Testis (tissue), 5 donors: ENCODE measurements around the gene CERK. TPM values are rescaled to one million over a fixed set of nuclear protein-coding genes. Genes with fewer than 3 reads are reported as not detected.
A peak's percentile ranks its signal among the peaks of the same experiment; 100 is the strongest.
"Not testable (repeated sequence)": the region's sequence is repeated elsewhere in the genome, so short reads cannot be mapped to it uniquely, and the experiment has no call there.

Source experiments
- DNase-seq: peaks from one replicate; pipeline ENCODE4 v3.0.0-alpha.2; 2019
- H3K27ac ChIP-seq, 2 donors: fragments of 200-600 bp; sonication (generic); one replicate each; pipeline ENCODE4 v1.5.1; 2019
- H3K27me3 ChIP-seq: fragments of 200-600 bp; sonication (generic); one replicate; pipeline ENCODE4 v1.5.1; 2019
- H3K36me3 ChIP-seq: fragments of 200-600 bp; sonication (generic); one replicate; pipeline ENCODE4 v1.5.1; 2017; ENCODE audit warnings: low read depth; ENCODE audit errors: missing control alignments
- H3K4me1 ChIP-seq: fragments of 200-600 bp; sonication (generic); one replicate; pipeline ENCODE4 v1.5.1; 2019
- H3K4me3 ChIP-seq, 2 donors: fragments of 200-600 bp; sonication (generic); one replicate each; pipeline ENCODE4 v1.5.1; 2017 to 2019
- H3K9me3 ChIP-seq: fragments of 200-600 bp; sonication (generic); one replicate; pipeline ENCODE4 v1.5.1; 2017
- CTCF ChIP-seq, 3 experiments: fragments of 450-650 bp in 2 of 3; fragments of 200-600 bp in 1 of 3; sonication (generic) in 1 of 3; IDR thresholded peaks; one replicate each; pipeline ENCODE4 v1.5.1; 2016 to 2019; ENCODE audit warnings: antibody characterized with exemption in 3 of 3, mild to moderate bottlenecking in 2 of 3, moderate library complexity in 1 of 3
- POLR2A ChIP-seq: fragments of 450-650 bp; IDR thresholded peaks from one replicate; pipeline ENCODE4 v1.6.1; 2017; ENCODE audit warnings: antibody characterized with exemption, mild to moderate bottlenecking, moderate library complexity
- WGBS, 2 donors: methylation state at CpG; one replicate each; pipeline ENCODE4 v1.1.5; 2018; 5-methylcytosine and 5-hydroxymethylcytosine counted together
- intact Hi-C: fragments of 100-400 bp; cut with DNase I; formaldehyde crosslinking; loops from one replicate; pipeline ENCODE4 v1.15.1; 2023; ENCODE audit warnings: low total_unique reads
- long read RNA-seq, 2 donors: transcript quantifications; one replicate each; lab custom pipeline, GENCODE V29; 2026
- polyA plus RNA-seq: library from polyadenylated mRNA; stranded (reverse); fragments of 350-450 nt; fragmentation: Illumina TruSeq; extraction: RNeasy Lipid Tissue Mini Kit (QIAGEN cat#74804); gene quantifications from one replicate; pipeline ENCODE4 v1.2.3, GENCODE V29; 2014; ENCODE audit warnings: low read depth, low replicate concordance; ENCODE audit not compliant: insufficient read depth
- total RNA-seq, 2 donors: library from RNA; depleted of rRNA; stranded (reverse); fragments of >200 nt; gene quantifications; one replicate each; pipeline ENCODE4 v1.2.3, GENCODE V29; 2016

The CERK gene, protein sequence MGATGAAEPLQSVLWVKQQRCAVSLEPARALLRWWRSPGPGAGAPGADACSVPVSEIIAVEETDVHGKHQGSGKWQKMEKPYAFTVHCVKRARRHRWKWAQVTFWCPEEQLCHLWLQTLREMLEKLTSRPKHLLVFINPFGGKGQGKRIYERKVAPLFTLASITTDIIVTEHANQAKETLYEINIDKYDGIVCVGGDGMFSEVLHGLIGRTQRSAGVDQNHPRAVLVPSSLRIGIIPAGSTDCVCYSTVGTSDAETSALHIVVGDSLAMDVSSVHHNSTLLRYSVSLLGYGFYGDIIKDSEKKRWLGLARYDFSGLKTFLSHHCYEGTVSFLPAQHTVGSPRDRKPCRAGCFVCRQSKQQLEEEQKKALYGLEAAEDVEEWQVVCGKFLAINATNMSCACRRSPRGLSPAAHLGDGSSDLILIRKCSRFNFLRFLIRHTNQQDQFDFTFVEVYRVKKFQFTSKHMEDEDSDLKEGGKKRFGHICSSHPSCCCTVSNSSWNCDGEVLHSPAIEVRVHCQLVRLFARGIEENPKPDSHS
- total RNA-seq = 10 to 100 TPM; 14.0 to 17.0 TPM
- 21.3 TPM for polyA plus RNA-seq
- long read RNA-seq, donor 1, full-length matches to known transcripts = 5 of 5 reads
- long read RNA-seq, donor 1, partial matches to known transcripts = 0 of 5 reads
- long read RNA-seq, donor 1, other reads (novel, unspliced or antisense) = 0 of 5 reads
- long read RNA-seq, donor 2, full-length matches to known transcripts = 4 of 4 reads
- long read RNA-seq, donor 2, partial matches to known transcripts = 0 of 4 reads
- long read RNA-seq, donor 2, other reads (novel, unspliced or antisense) = 0 of 4 reads

GRCh38 chr22:46737976-46738646, at the start of gene CERK:
TSS of gene CERK (minus strand) at chr22:46738252. CDS start at chr22:46738148, 104 bp downstream.
- peak; percentile 70 for DNase-seq
- Histone ChIP-seq H3K27ac (peak within 1 kb of the TSS; percentile 74 to 91), H3K27me3 (no peaks in the 10 kb centered on the region), H3K9me3 (no peaks in the 10 kb centered on the region), H3K36me3 (no peaks in the 10 kb centered on the region), H3K4me3 (peak within 1 kb of the TSS; percentile 77 to 78), H3K4me1 (peaks cover 19% of the 10 kb centered on the region)
- intact Hi-C loops = no loop called here
- TF ChIP-seq POLR2A (no peak), CTCF (IDR thresholded peaks at IDR 0.05) (no peak)
- WGBS, 2 donors = 0 to 1% methylated on average over 25 to 34 of the region's 99 CpGs

- TF ChIP-seq POLR2A (no peak), CTCF (IDR thresholded peaks at IDR 0.05) (no peak)
These were observed 45.7 kb upstream of the CERK start for GRCh38 chr22:46783721-46784120.

DNA sequence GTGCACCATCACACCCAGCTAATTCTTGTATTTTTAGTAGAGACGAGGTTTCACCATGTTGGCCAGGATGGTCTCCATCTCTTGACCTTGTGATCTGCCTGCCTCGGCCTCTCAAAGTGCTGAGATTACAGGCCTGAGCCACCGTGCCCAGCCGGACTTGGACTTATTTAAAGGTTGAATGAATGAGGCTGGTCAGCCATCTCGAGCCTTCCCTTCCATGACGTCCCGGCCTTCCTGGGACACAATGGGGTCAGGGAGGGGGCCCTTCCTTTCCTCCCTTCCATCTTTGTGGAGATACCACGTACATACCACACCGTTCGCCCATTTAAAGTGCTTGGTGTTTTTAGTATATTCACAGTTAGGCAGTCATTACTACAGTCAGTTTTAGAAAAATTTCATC, 44.1 kb upstream of the CERK start:
- intact Hi-C loops, H3K36me3 ChIP-seq, H3K27me3 ChIP-seq, DNase-seq, H3K4me1 ChIP-seq, H3K27ac ChIP-seq, H3K9me3 ChIP-seq, H3K4me3 ChIP-seq: not testable (repeated sequence)
- WGBS, 2 donors = 95 to 96% methylated on average over 10 of the region's 10 CpGs

More at GRCh38 chr22:46783721-46784120, 45.7 kb upstream of the CERK start:
- H3K36me3 ChIP-seq = no peaks in the 10 kb centered on the region
- no peaks in the 10 kb centered on the region for H3K27me3 ChIP-seq
- intact Hi-C loops = no loop called here
- no peaks in the 10 kb centered on the region for H3K9me3 ChIP-seq
- DNase-seq = no peak
- no peaks in the 10 kb centered on the region for H3K4me1 ChIP-seq
- no peak overlapping the region for H3K27ac ChIP-seq
- 91 to 92% methylated on average over 3 of the region's 3 CpGs for WGBS, 2 donors
- H3K4me3 ChIP-seq = no peak overlapping the region

DNA sequence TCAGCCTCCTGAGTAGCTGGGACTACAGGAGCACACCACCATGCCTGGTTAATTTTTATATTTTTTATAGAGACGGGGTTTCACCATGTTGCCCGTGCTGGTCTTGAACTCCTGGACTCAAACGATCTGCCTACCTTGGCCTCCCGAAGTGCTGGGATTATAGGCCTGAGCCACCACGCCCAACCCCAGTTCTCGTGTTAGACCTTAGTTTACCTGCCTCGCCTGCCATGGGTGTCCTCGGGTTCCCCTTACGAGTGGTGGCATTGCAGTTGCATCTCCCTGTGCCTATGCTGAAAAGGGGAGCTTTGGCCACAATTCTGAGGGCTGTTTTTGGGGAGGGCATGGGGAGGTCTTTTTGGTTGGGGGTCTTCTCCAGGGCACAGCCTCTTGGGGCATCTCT, 43.2 kb upstream of the CERK start:
- no peak for TF ChIP-seq CTCF (IDR thresholded peaks at IDR 0.05)
- no peak for TF ChIP-seq POLR2A
- no peaks in the 10 kb centered on the region for H3K9me3 ChIP-seq
- no peak overlapping the region for H3K4me3 ChIP-seq
- H3K4me1 ChIP-seq = no peaks in the 10 kb centered on the region
- no peaks in the 10 kb centered on the region for H3K27me3 ChIP-seq
- no peaks in the 10 kb centered on the region for H3K36me3 ChIP-seq
- H3K27ac ChIP-seq = no peak overlapping the region
- intact Hi-C loops = no loop called here
- DNase-seq = no peak
- WGBS, 2 donors = 96 to 99% methylated on average over 9 of the region's 9 CpGs

GRCh38 chr22:46780453-46780852, 42.4 kb upstream of the CERK start:
- DNase-seq = no peak
- H3K27ac ChIP-seq = no peak overlapping the region
- H3K36me3 ChIP-seq = no peaks in the 10 kb centered on the region
- TF ChIP-seq CTCF (IDR thresholded peaks at IDR 0.05) (no peak), POLR2A (no peak)
- H3K4me3 ChIP-seq = no peak overlapping the region
- H3K9me3 ChIP-seq = no peaks in the 10 kb centered on the region
- H3K4me1 ChIP-seq = no peaks in the 10 kb centered on the region
- H3K27me3 ChIP-seq = no peaks in the 10 kb centered on the region
- 87 to 88% methylated on average over 8 to 9 of the region's 9 CpGs for WGBS, 2 donors
- intact Hi-C loops = no loop called here
